DMS 273 (cell line): ENCODE results near the gene SMARCAL1.

Source experiments
- DNase-seq: peaks from one replicate; lab custom pipeline; 2025; ENCODE audit not compliant: unreplicated experiment; lab: John Stamatoyannopoulos, UW

Gene SMARCAL1

GRCh38 chr2:216474925-216475670 lies 62.8 kb downstream of the SMARCAL1 start:
- no peak for DNase-seq

DNA sequence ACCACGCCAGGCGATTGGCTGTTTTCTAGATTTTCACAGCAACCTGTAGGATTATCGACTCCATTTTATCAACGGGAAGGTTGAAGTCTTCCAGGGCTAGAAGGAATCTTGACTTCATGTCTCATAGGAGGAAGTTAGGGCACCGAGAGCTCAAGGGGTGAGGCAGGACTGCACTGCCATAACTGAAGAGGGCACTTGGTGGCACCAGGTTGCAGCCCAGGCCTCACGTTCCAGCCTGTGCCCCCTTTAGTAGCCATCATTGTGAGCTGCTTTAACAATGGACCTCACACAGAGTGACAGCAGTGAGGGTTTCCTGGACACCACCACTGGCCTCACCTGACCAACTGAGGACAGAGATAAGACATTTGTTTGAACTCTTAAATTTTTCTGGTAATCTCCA lies 63.5 kb downstream of the SMARCAL1 start:
- no peak for DNase-seq

DNA sequence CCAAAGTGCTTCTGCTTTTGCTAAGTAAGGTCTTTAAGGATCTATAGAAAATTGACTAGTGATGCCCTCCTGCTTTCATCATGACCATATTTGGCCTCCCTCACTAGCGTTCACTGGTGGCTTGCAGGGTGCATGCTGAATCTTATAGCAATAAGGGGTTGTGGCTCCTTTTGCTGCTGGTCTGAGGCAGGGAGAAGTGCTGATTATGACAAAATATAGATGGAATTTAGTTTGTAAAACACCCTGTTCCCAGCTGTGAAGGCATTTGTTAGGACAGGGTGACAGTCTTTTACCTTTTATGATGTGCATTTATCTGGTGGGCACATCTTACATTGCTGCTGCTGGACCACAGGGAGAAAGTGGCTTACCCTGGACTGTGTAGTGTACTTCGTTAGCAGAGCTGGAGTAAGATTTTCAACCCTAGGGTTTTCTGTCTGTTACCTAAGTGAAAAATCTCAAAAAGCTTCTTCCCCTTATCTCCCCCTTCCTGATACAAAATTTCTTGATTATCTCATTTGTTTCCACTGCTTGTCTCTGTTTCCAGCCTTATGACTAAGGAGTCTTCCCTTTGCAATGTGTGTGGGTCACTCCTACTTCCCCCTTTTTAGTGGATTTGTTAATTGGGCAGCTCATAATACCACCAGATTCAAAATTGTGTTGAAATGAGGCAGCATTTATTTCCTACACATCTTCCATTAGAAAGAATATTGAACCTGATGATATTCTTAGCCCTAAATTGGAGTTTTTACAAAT lies 65.2 kb downstream of the SMARCAL1 start:
- DNase-seq: no peak

DNA sequence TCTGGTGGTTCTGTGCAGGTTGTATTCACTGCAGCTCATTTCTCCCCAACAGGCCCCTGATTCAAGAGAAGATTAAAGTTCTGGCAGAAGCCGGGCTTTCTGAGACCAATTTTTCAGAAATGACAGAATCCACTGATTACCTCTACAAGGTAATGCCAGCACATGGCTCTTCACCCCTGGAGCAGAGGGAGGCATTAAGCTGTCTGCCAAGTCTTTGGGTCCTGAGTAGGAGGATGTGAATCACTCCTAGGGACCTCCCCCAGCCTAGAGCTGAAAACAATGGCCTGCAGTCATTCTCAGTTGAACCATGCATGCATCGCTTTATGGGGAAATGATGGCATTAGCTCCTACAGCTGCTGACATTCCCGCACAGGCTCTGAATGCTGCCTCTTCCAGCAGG lies 65.9 kb downstream of the SMARCAL1 start:
- no peak for DNase-seq

DNA sequence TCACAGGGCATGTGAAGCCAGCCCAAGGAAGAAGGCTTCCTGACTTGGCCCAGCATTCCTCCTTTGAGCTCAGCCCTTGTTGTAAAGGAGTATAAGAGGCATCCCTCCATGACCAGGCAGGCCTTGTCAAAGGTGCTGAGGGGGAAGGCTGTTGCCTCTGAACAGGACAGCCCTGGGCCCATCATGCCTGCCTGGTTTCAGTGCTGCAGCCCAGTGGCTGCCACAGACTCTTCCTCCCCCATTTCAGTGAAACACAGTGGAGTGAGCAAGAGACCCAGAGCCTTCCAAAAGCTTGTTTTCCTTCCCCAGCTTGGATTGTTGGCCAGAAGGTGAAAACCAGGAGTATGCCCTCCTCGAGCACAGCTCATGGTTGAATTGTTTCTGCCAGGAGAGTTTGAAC lies 66.5 kb downstream of the SMARCAL1 start:
- no peak for DNase-seq

GRCh38 chr2:216480221-216480620 lies 67.9 kb downstream of the SMARCAL1 start:
- DNase-seq: no peak

DNA sequence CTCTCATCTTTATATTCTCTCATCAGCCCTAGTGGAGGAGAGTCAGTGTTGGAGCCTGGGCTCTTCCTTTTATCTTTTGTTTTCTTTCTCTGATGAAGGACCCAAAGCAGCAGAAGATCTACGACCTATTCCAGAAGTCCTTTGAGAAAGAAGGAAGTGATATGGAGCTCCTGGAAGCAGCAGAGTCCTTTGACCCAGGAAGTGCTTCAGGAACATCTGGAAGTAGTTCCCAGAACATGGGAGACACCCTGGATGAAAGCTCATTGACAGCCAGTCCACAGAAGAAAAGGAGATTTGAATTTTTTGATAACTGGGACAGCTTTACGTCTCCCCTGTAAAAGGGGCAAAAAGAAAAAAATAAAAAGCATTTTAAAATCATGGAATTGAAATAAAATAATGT lies 70.4 kb downstream of the SMARCAL1 start:
- DNase-seq: no peak

DNA sequence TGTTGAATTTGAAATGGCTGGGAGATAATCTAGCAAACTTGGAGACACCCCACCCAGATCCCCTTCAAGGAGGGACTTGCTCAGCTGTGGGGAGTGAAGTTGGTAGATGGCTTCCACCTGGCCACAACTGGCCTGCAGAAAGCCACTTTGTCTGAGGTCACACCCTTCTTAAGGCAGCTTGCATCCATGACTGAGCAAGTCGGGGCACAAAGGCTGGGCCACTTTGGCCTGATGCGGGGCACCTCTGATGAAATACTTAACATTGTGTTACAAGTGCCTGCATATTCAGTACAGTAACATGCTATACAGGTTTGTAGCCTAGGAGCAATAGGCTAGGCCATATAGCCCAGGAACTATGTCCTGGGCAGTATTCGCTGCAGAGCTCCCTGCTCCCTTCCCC lies 73.0 kb downstream of the SMARCAL1 start:
- no peak for DNase-seq

DNA sequence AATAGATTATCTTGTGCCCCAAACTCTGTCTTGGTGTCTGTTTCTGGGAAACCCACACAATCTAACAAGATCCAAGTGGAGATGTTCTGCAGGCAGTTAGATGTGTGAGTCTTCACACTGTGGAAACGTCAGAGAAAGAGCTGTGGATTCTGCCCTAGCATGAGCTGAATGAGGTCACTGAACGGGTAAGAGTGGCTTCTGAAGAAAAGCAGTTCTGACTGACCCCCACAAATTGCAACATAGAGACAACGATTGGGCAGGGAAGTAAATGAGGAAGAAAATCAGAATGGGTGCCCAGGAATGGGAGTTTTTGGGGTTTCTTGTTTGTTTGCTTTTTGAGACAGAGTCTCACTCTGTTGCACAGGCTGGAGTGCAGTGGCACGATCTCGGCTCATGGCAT lies 73.5 kb downstream of the SMARCAL1 start:
- DNase-seq: no peak

DNA sequence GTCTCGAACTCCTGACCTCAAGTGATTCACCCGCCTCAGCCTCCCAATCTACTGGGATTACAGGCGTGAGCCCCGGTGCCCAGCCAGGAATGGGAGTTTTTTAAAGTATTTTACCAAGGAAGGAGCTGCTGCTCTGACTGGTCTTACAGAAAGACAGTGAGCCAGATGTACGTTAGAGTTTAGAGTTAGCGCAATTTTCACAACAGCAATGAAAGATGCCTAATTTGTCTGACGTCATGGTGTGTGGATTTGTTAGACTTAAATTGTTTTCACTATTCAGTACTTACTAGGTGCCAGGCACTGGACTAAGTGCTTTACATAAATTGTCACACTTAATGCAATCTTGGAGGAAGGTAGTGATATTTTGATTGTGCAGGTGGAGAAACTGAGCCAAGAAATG lies 74.0 kb downstream of the SMARCAL1 start:
- no peak for DNase-seq

- no peak for DNase-seq
Observed at GRCh38 chr2:216486708-216487107, 74.4 kb downstream of the SMARCAL1 start.

- no peak for DNase-seq
Observed at GRCh38 chr2:216490061-216490460, 77.8 kb downstream of the SMARCAL1 start.

GRCh38 chr2:216491793-216492596 lies 79.7 kb downstream of the SMARCAL1 start:
- DNase-seq: peak; percentile 22

GRCh38 chr2:216492597-216493333 lies 80.5 kb downstream of the SMARCAL1 start:
- DNase-seq: no peak

GRCh38 chr2:216493334-216493685 lies 81.0 kb downstream of the SMARCAL1 start:
- no peak for DNase-seq

GRCh38 chr2:216495656-216496055 lies 83.4 kb downstream of the SMARCAL1 start:
- no peak for DNase-seq

- DNase-seq: no peak
Observed at GRCh38 chr2:216497382-216498069, 85.2 kb downstream of the SMARCAL1 start.

DNA sequence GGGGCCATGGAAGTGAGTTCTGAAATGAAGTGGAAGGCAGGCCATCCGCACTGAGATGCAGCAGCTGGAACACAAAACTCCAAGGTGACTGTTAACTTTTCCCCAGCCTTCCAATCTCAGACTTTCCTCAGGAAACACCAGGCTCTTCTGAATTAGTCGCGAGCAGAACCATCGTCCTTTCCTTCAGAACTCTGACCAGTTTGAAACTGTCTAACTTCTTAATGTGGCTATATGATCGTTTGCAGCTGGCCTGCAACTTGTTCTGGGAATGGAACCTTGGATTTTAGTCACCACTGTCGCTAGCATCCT lies 85.7 kb downstream of the SMARCAL1 start:
- peak; percentile 34 for DNase-seq

DNA sequence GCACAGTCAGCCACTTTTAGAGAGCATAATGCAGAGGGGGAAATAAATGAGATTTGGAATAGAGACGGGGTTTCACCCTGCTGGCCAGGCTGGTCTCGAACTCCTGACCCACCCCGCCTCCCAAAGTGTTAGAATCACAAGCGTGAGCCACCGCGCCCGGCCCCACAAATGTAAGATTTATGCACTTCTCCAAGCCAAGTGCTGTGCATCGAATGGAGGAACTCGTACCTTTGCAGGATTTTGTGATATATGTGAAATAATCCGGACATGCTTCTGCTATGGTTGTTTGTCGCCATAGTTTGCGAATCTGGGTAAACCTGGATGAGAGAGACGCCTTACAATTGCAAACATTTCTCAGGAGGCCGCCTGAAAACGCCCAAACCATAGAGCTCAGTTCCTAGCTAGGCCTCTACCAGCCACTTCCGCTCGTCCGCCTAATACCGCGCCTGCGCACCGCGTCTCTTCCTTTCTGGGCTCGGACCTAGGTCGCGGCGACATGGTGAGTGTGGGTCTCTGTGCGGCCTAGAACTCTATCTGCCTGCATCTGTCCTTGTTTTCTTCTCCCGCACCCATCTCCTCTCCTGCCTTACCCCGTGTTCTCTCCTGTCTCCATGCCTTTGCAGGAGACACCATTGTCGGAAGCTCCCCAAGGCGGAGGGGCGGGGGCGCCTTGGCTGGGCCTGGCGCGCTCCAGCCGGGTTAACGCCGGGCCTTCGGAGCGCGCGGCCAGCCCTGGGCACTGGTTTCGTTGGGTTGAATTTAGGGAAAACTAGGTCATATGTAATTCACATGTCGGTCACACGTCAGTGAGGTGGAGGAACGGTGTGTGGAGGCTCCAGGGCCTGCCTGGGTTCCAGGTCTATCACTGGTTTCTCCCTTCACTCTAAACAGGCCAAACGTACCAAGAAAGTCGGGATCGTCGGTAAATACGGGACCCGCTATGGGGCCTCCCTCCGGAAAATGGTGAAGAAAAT lies 86.4 kb downstream of the SMARCAL1 start, which contains the start of gene RPL37A:
Gene RPL37A (plus strand): TSS at position 466 of the 974 bp plus-strand sequence. CDS start 31 bp downstream, at position 497.
- peak; percentile 98 for DNase-seq
